IMR-90 (cell line): ENCODE data around the gene ZNF768. TPM values are rescaled to one million over a fixed set of nuclear protein-coding genes. Genes with fewer than 3 reads are reported as not detected.

ENCODE experiments used
- ATAC-seq: fragments of 200-7000 bp; cut with Tn5 transposase; 2 replicates; pipeline ENCODE4 v1.9.1; 2020; ENCODE audit warnings: low read depth, mild to moderate bottlenecking, moderate library complexity
- BruUV-seq: library from RNA; stranded (reverse); fragments of 400-500 nt; replicated peaks from 2 replicates; lab custom pipeline; 2021; lab: Mats Ljungman, UMichigan
- CTCF ChIA-PET: fragments of 300-600 bp; formaldehyde crosslinking; extraction: SDS; loops from one replicate; lab custom pipeline; 2021; ENCODE audit warnings: antibody characterized with exemption; lab: Yijun Ruan, JAX
- POLR2A ChIA-PET: fragments of 300-600 bp; sonication (Branson Sonifier 250); formaldehyde crosslinking; loops from one replicate; lab custom pipeline; 2022; ENCODE audit warnings: antibody characterized with exemption; ENCODE audit not compliant: unreplicated experiment; lab: Charles Lee
- DNase-seq: peaks from one replicate; pipeline ENCODE4 v3.0.0; 2013
- H2AFZ ChIP-seq: replicated peaks from 2 replicates; pipeline ENCODE3; 2013; ENCODE audit warnings: low read length, mild to moderate bottlenecking; ENCODE audit not compliant: poor library complexity
- H2AK5ac ChIP-seq: 2 replicates; pipeline ENCODE4 v1.6.1; 2013; ENCODE audit warnings: low read depth, low read length, inconsistent platforms
- H2AK9ac ChIP-seq: replicated peaks from 2 replicates; pipeline ENCODE3; 2013; ENCODE audit warnings: mild to moderate bottlenecking, low read depth, low read length, moderate library complexity; ENCODE audit not compliant: poor library complexity
- H2BK120ac ChIP-seq: 2 replicates; pipeline ENCODE4 v1.6.1; 2013; ENCODE audit warnings: low read depth, low read length, inconsistent platforms
- H2BK15ac ChIP-seq: 3 replicates; pipeline ENCODE4 v1.6.1; 2013; ENCODE audit warnings: low read depth, low read length, inconsistent platforms
- H2BK20ac ChIP-seq: 2 replicates; pipeline ENCODE4 v1.6.1; 2013; ENCODE audit warnings: low read depth, mild to moderate bottlenecking, inconsistent platforms, low read length, moderate library complexity
- H2BK5ac ChIP-seq: 2 replicates; pipeline ENCODE4 v1.6.1; 2013; ENCODE audit warnings: mild to moderate bottlenecking, low read depth, low read length, inconsistent platforms; ENCODE audit not compliant: poor library complexity, severe bottlenecking
- H3K14ac ChIP-seq: replicated peaks from 2 replicates; pipeline ENCODE4 v1.6.1; 2013; ENCODE audit warnings: low read depth, low read length, inconsistent platforms
- H3K18ac ChIP-seq: 2 replicates; pipeline ENCODE4 v1.6.1; 2013; ENCODE audit warnings: low read depth, low read length, control low read depth
- H3K23ac ChIP-seq: 2 replicates; pipeline ENCODE4 v1.6.1; 2013; ENCODE audit warnings: low read depth, low read length, inconsistent platforms
- H3K27ac ChIP-seq: 2 replicates; pipeline ENCODE4 v1.5.1; 2013; ENCODE audit warnings: mild to moderate bottlenecking, control low read depth, low read length; ENCODE audit not compliant: insufficient read depth
- H3K27me3 ChIP-seq: 2 replicates; pipeline ENCODE4 v1.6.1; 2013; ENCODE audit warnings: low read length; ENCODE audit not compliant: control insufficient read depth, insufficient read depth
- H3K36me3 ChIP-seq: 2 replicates; pipeline ENCODE4 v1.6.1; 2013; ENCODE audit warnings: low read length, mixed read lengths; ENCODE audit not compliant: control insufficient read depth, insufficient read depth
- H3K4ac ChIP-seq: 2 replicates; pipeline ENCODE4 v1.6.1; 2013; ENCODE audit warnings: low read depth, low read length, inconsistent platforms
- H3K4me1 ChIP-seq: 2 replicates; pipeline ENCODE4 v1.6.1; 2013; ENCODE audit warnings: low read length, mixed read lengths; ENCODE audit not compliant: control insufficient read depth, insufficient read depth
- H3K4me2 ChIP-seq: 2 replicates; pipeline ENCODE4 v1.6.1; 2013; ENCODE audit warnings: low read depth, mild to moderate bottlenecking, control low read depth, low read length, moderate library complexity
- H3K4me3 ChIP-seq: 2 replicates; pipeline ENCODE4 v1.5.1; 2013; ENCODE audit warnings: low read depth, mild to moderate bottlenecking, control low read depth, low read length, moderate library complexity; ENCODE audit not compliant: insufficient read depth
- H3K56ac ChIP-seq: 2 replicates; pipeline ENCODE4 v1.6.1; 2013; ENCODE audit warnings: low read length, inconsistent platforms; ENCODE audit not compliant: insufficient read depth; ENCODE audit errors: extremely low read depth
- H3K79me1 ChIP-seq, 2 experiments: 2 replicates each; pipeline ENCODE4 v1.6.1; 2013; ENCODE audit warnings: low read length in 2 of 2, inconsistent platforms in 1 of 2, low read depth in 1 of 2
- H3K9ac ChIP-seq: 2 replicates; pipeline ENCODE4 v1.6.1; 2013; ENCODE audit warnings: low read depth, low read length, control low read depth
- H3K9me1 ChIP-seq: 2 replicates; pipeline ENCODE4 v1.6.1; 2013; ENCODE audit warnings: low read length, inconsistent platforms; ENCODE audit not compliant: insufficient read depth
- H3K9me3 ChIP-seq: 2 replicates; pipeline ENCODE4 v1.6.1; 2013; ENCODE audit warnings: low read length; ENCODE audit not compliant: control insufficient read depth, insufficient read depth
- H4K20me1 ChIP-seq: 2 replicates; pipeline ENCODE4 v1.6.1; 2013; ENCODE audit warnings: low read length, inconsistent platforms; ENCODE audit not compliant: insufficient read depth
- H4K5ac ChIP-seq: 2 replicates; pipeline ENCODE4 v1.6.1; 2013; ENCODE audit warnings: mild to moderate bottlenecking, low read depth, low read length, control low read depth
- H4K8ac ChIP-seq, 2 experiments: 2 replicates each; pipeline ENCODE4 v1.6.1; 2013; ENCODE audit warnings: low read depth in 2 of 2, low read length in 2 of 2, control low read depth in 1 of 2, inconsistent platforms in 1 of 2
- H4K91ac ChIP-seq: 2 replicates; pipeline ENCODE4 v1.6.1; 2013; ENCODE audit warnings: low read depth, low read length, inconsistent platforms; ENCODE audit not compliant: insufficient read depth
- BHLHE40 ChIP-seq: fragments of 150-350 bp; IDR thresholded peaks from 2 replicates; pipeline ENCODE4 v1.6.1; 2016; ENCODE audit warnings: mild to moderate bottlenecking, low read depth, low read length
- CEBPB ChIP-seq: IDR thresholded peaks from 2 replicates; pipeline ENCODE4 v1.6.1; 2012; ENCODE audit warnings: low read depth, low read length, improper control_type of control experiment
- CHD1 ChIP-seq: IDR thresholded peaks from 2 replicates; pipeline ENCODE4 v1.6.1; 2012; ENCODE audit warnings: low read depth, low read length, improper control_type of control experiment
- CTCF ChIP-seq: conservative IDR thresholded peaks from 2 replicates; pipeline ENCODE4 v1.5.1; 2012; ENCODE audit warnings: mild to moderate bottlenecking, low read depth, low read length, improper control_type of control experiment
- FOS ChIP-seq: fragments of 150-350 bp; IDR thresholded peaks from 2 replicates; pipeline ENCODE4 v1.6.1; 2016; ENCODE audit warnings: low read depth, low read length
- MXI1 ChIP-seq: IDR thresholded peaks from 2 replicates; pipeline ENCODE4 v1.6.1; 2012; ENCODE audit warnings: low read depth, mild to moderate bottlenecking, low read length, moderate library complexity, borderline replicate concordance
- POLR2A ChIP-seq: IDR thresholded peaks from 2 replicates; pipeline ENCODE4 v1.6.1; 2012; ENCODE audit warnings: mild to moderate bottlenecking, low read depth, low read length
- SMC3 ChIP-seq: fragments of 150-350 bp; IDR thresholded peaks from 2 replicates; pipeline ENCODE4 v1.6.1; 2016; ENCODE audit warnings: low read depth, mild to moderate bottlenecking, antibody characterized with exemption, low read length, moderate library complexity
- WGBS, 2 experiments: methylation state at CpG; one replicate each; pipeline versions ENCODE4 v1.1.5 to v1.1.7; 2013; ENCODE audit warnings: missing lambda C conversion rate in 2 of 2; ENCODE audit not compliant: insufficient read length in 1 of 2; ENCODE audit errors: extremely low coverage in 2 of 2; 5-methylcytosine and 5-hydroxymethylcytosine counted together
- dilution Hi-C: fragments of 300-500 bp; cut with HindIII; formaldehyde crosslinking; loops from one replicate; pipeline ENCODE4 v1.14.3; 2018; ENCODE audit warnings: low sequenced_read_pairs; ENCODE audit not compliant: unreplicated experiment
- in situ Hi-C: fragments of 300-500 bp; cut with MboI; formaldehyde crosslinking; loops from 3 replicates; pipeline ENCODE4 v1.14.3; 2019; ENCODE audit warnings: low sequenced_read_pairs, inconsistent platforms, mixed read lengths
- intact Hi-C: fragments of 100-400 bp; cut with micrococcal nuclease; formaldehyde crosslinking; loops from 2 replicates; pipeline ENCODE4 v1.10.0; 2022
- polyA plus RNA-seq, 3 experiments: library from polyadenylated mRNA; depleted of rRNA; stranded (reverse); fragments of >200 nt; gene quantifications; 2 replicates each; pipeline ENCODE4 v1.2.3, GENCODE V29; 2012; ENCODE audit warnings: low replicate concordance in 1 of 3
- total RNA-seq: library from RNA; depleted of rRNA; stranded (reverse); fragments of >200 nt; gene quantifications from 2 replicates; pipeline ENCODE4 v1.2.3, GENCODE V29; 2012

ZNF768 gene
- total and polyA plus RNA-seq, 2 of the 4 experiments (the other 2 are of a cell fraction) = 9.3 to 22.1 TPM

- Histone ChIP-seq H2AK5ac (no peak overlapping the region), H2BK20ac (no peak overlapping the region), H3K14ac (no peak overlapping the region), H3K23ac (no peak overlapping the region), H3K27me3 (peaks cover 54% of the 10 kb centered on the region), H3K18ac (no peak overlapping the region), H4K91ac (no peak overlapping the region), H3K9ac (no peak overlapping the region), H4K8ac (no peak overlapping the region), H3K4me2 (no peak overlapping the region), H2AFZ (no peak overlapping the region), H2AK9ac (no peak overlapping the region), H3K36me3 (no peaks in the 10 kb centered on the region), H4K5ac (no peak overlapping the region), H4K20me1 (no peaks in the 10 kb centered on the region), H3K4me3 (no peak overlapping the region), H2BK5ac (no peak overlapping the region), H3K9me1 (no peaks in the 10 kb centered on the region), H2BK15ac (no peak overlapping the region), H2BK120ac (no peak overlapping the region), H3K4me1 (no peaks in the 10 kb centered on the region), H3K4ac (no peak overlapping the region), H3K79me1 (no peaks in the 10 kb centered on the region), H3K27ac (no peak overlapping the region), H3K56ac (no peak overlapping the region), H3K9me3 (no peaks in the 10 kb centered on the region)
- dilution Hi-C loops (no loop called here), intact Hi-C loops (no loop called here), in situ Hi-C loops (no loop called here)
- WGBS, 2 experiments = 20% methylated on average over 1 of the region's 3 CpGs; no CpG with 5 or more reads in 1 of the 2 experiments
- DNase-seq (no peak), ATAC-seq (no peak)
- ChIA-PET POLR2A (no interaction called here), CTCF (no interaction called here)
- no TSS peak for BruUV-seq
- TF ChIP-seq CTCF = no peak
- TF ChIP-seq POLR2A = no peak
- TF ChIP-seq MXI1 = no peak
- TF ChIP-seq FOS = no peak
- no peak for TF ChIP-seq BHLHE40
- TF ChIP-seq CEBPB = no peak
- no peak for TF ChIP-seq CHD1
- TF ChIP-seq SMC3 = no peak
Observed at GRCh38 chr16:30476991-30477390, 49.4 kb downstream of the ZNF768 start.
